Measurements from ENCODE around the gene CPT1C.

DNA sequence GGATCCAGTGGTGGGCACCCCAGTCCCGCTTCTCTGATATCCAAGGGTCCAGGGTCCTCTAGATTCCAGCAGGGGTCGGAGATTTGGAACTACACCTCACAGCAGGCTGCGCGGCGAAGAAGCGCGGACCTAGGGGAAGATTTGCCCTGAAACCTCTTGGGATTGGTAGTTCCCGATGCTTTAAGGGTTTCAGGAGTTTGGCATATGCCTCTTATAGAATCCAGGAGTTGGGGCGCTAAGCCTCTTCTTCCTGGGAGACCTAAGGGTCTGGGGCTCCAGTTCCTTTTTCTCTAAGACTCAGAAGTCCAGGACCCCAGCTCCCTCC lies 24.8 kb upstream of the CPT1C start:
- TF ChIP-seq, protein P1, sequence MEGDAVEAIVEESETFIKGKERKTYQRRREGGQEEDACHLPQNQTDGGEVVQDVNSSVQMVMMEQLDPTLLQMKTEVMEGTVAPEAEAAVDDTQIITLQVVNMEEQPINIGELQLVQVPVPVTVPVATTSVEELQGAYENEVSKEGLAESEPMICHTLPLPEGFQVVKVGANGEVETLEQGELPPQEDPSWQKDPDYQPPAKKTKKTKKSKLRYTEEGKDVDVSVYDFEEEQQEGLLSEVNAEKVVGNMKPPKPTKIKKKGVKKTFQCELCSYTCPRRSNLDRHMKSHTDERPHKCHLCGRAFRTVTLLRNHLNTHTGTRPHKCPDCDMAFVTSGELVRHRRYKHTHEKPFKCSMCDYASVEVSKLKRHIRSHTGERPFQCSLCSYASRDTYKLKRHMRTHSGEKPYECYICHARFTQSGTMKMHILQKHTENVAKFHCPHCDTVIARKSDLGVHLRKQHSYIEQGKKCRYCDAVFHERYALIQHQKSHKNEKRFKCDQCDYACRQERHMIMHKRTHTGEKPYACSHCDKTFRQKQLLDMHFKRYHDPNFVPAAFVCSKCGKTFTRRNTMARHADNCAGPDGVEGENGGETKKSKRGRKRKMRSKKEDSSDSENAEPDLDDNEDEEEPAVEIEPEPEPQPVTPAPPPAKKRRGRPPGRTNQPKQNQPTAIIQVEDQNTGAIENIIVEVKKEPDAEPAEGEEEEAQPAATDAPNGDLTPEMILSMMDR (optimal IDR thresholded peaks at IDR 0.05 in 1 of 3, IDR thresholded peaks at IDR 0.05 in 1 of 3, conservative IDR thresholded peaks at IDR 0.05 in 1 of 3; ENCODE audit: extremely low read depth in 1 of 3, insufficient read depth in 2 of 3, low read length in 3 of 3) = no peak
- TF ChIP-seq EZH2 (IDR thresholded peaks at IDR 0.05; ENCODE audit: low read length) = no peak

All from keratinocyte (primary cell).